ENCODE measurements around the gene APOL3. TPM values are rescaled to one million over a fixed set of nuclear protein-coding genes. Genes with fewer than 3 reads are reported as not detected.
"Not testable (repeated sequence)": the region's sequence is repeated elsewhere in the genome, so short reads cannot be mapped to it uniquely, and the experiment has no call there.

The APOL3 gene
- total RNA-seq, 2 experiments from 2014 or later = 134 to 160 TPM

GRCh38 chr22:36187862-36188261 lies 27.3 kb upstream of the APOL3 start:
- not testable (repeated sequence) for H3K36me3 Mint-ChIP-seq; H3K4me1 Mint-ChIP-seq; H3K27ac Mint-ChIP-seq; H3K9me3 Mint-ChIP-seq (ENCODE audit: low read depth); H3K4me3 Mint-ChIP-seq; ATAC-seq; H3K27me3 Mint-ChIP-seq; DNase-seq
- CTCF ChIA-PET = interaction anchor here (1.2 kb wide), 1 partner anchor 10 kb away, joined by 3 read pairs; no protein-coding TSS in a partner anchor

- H3K27me3 Mint-ChIP-seq = peaks cover 6% of the 10 kb centered on the region
- ATAC-seq (no peak), DNase-seq (no peak)
- no peaks in the 10 kb centered on the region for H3K4me1 Mint-ChIP-seq
- H3K36me3 Mint-ChIP-seq = peaks cover 3% of the 10 kb centered on the region
- H3K9me3 Mint-ChIP-seq (ENCODE audit: low read depth) = no peaks in the 10 kb centered on the region
- CTCF ChIA-PET = interaction anchor here (0.7 to 1.7 kb wide), 6 partner anchors 8 to 120 kb away, joined by 3 to 8 read pairs (median 3); no protein-coding TSS in a partner anchor
- no peak overlapping the region for H3K27ac Mint-ChIP-seq
- no peak overlapping the region for H3K4me3 Mint-ChIP-seq
These were observed 25.5 kb upstream of the APOL3 start for GRCh38 chr22:36185828-36186624.

DNA sequence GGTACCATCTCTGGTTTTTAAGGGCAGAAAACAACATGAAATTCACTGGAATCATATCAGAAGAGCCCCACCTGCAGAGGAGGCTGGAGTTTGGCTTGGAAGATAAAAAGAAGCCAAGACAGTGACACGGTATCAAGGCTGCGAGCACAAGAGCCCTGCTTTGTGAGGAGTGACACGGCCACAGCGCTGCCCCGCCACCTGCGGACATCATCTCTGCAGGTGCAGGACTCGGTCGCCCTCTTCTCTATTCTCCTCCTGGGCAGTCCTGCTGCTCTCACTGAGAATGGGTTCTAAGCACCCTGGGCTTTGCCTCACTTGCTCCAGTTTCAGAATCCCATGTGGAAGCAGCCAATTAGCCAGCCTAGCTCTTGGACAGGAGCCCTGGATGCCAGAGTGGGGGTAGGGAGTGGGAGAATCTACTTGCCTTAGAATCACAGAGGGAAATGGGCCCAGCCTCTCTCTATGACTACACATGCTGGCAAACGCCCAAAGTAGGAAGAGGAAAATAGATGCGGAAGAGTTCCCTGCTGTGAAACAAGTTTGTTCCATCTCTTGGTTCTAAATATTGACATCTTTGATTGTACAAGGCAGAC lies 24.0 kb upstream of the APOL3 start:
- H3K4me1 Mint-ChIP-seq = peaks cover 3% of the 10 kb centered on the region
- H3K4me3 Mint-ChIP-seq = no peak overlapping the region
- ATAC-seq (no peak), DNase-seq (no peak)
- H3K9me3 Mint-ChIP-seq (ENCODE audit: low read depth) = no peaks in the 10 kb centered on the region
- H3K27me3 Mint-ChIP-seq = peaks cover 5% of the 10 kb centered on the region
- no peaks in the 10 kb centered on the region for H3K36me3 Mint-ChIP-seq
- H3K27ac Mint-ChIP-seq = no peak overlapping the region
- CTCF ChIA-PET = no interaction called here

GRCh38 chr22:36183446-36183845 lies 22.9 kb upstream of the APOL3 start:
- CTCF ChIA-PET = interaction anchor here (1.0 to 8.3 kb wide), 4 partner anchors 9 to 39 kb away, joined by 3 to 146 read pairs (median 52); partner anchors contain the start of gene APOL3
- H3K27me3 Mint-ChIP-seq = peaks cover 5% of the 10 kb centered on the region
- H3K4me1 Mint-ChIP-seq = peaks cover 3% of the 10 kb centered on the region
- ATAC-seq = no peak
- no peak overlapping the region for H3K27ac Mint-ChIP-seq
- H3K9me3 Mint-ChIP-seq (ENCODE audit: low read depth) = no peaks in the 10 kb centered on the region
- no peak for DNase-seq
- no peak overlapping the region for H3K4me3 Mint-ChIP-seq
- no peaks in the 10 kb centered on the region for H3K36me3 Mint-ChIP-seq

DNA sequence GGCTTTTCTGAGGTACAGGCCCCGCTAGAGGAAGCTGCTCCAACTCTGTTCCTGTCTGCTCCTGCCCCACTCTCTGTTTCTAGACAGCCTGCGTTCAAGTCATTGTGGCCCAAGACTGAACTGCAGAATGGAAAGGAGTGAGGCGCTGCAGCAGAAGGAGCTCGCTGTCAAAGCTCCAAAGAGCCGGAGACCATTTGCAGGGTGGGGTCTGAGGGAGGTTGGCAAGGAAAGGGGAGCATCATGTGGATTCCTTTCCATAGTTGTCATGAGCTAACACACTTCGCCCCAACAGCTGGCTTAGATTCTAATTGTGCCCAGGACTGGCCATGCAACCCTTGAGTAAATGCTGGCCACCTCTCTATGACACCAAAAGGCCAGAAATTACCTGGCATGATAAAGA lies 22.3 kb upstream of the APOL3 start:
- Mint-ChIP-seq H3K4me3 (no peak overlapping the region), H3K9me3 (ENCODE audit: low read depth) (no peaks in the 10 kb centered on the region), H3K4me1 (peaks cover 3% of the 10 kb centered on the region), H3K27ac (no peak overlapping the region), H3K36me3 (no peaks in the 10 kb centered on the region), H3K27me3 (peaks cover 5% of the 10 kb centered on the region)
- ATAC-seq (no peak), DNase-seq (no peak)
- CTCF ChIA-PET = interaction anchor here (0.6 to 8.3 kb wide), 5 partner anchors 9 to 111 kb away, joined by 3 to 146 read pairs (median 3); partner anchors contain the start of gene APOL3

GRCh38 chr22:36182056-36182455 lies 21.5 kb upstream of the APOL3 start:
- Mint-ChIP-seq H3K27me3 (peaks cover 5% of the 10 kb centered on the region), H3K36me3 (peaks cover 4% of the 10 kb centered on the region), H3K9me3 (ENCODE audit: low read depth) (peaks cover under 1% of the 10 kb centered on the region), H3K27ac (no peak overlapping the region), H3K4me1 (peaks cover 3% of the 10 kb centered on the region), H3K4me3 (no peak overlapping the region)
- ATAC-seq (no peak), DNase-seq (no peak)
- CTCF ChIA-PET = interaction anchor here (0.6 to 8.3 kb wide), 4 partner anchors 21 to 115 kb away, joined by 3 to 146 read pairs (median 52); partner anchors contain the start of gene APOL3

DNA sequence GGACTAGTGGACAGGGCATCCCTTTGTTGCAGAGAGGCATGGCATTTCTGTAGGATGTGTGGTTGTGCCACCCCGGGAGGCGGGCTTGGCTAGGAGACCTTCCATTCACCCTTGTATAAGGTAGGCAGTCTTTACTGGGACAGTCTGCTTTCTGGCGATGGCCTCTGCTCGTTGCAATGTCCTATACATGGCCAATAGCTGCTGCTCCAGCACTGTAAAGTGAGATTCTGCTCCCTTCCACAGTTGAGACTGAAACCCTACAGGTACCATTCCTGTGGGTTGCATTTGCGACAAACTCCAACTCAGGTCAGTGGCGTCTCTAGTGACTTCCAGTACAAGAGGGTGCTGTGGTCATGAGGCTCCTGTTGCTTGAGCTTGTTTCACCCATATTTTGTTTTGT lies 20.4 kb upstream of the APOL3 start:
- no peak for ATAC-seq
- no peak for DNase-seq
- no peak overlapping the region for H3K4me3 Mint-ChIP-seq
- H3K9me3 Mint-ChIP-seq (ENCODE audit: low read depth) = peaks cover 2% of the 10 kb centered on the region
- CTCF ChIA-PET = interaction anchor here (0.6 to 8.3 kb wide), 9 partner anchors 9 to 129 kb away, joined by 3 to 146 read pairs (median 4); partner anchors contain the start of genes APOL3 and APOL4
- peaks cover 6% of the 10 kb centered on the region for H3K36me3 Mint-ChIP-seq
- H3K4me1 Mint-ChIP-seq = peaks cover 3% of the 10 kb centered on the region
- H3K27ac Mint-ChIP-seq = no peak overlapping the region
- peaks cover 2% of the 10 kb centered on the region for H3K27me3 Mint-ChIP-seq

- peaks cover 4% of the 10 kb centered on the region for H3K9me3 Mint-ChIP-seq (ENCODE audit: low read depth)
- peaks cover 2% of the 10 kb centered on the region for H3K27me3 Mint-ChIP-seq
- ATAC-seq = peak; percentile 98
- no peak overlapping the region for H3K4me3 Mint-ChIP-seq
- peaks cover 3% of the 10 kb centered on the region for H3K4me1 Mint-ChIP-seq
- CTCF ChIA-PET = interaction anchor here (0.6 to 8.3 kb wide), 20 partner anchors 8 to 307 kb away, joined by 3 to 146 read pairs (median 4); partner anchors contain the start of genes APOL2, APOL3 and APOL4
- peak; percentile 89 for DNase-seq
- H3K36me3 Mint-ChIP-seq = peaks cover 6% of the 10 kb centered on the region
- H3K27ac Mint-ChIP-seq = no peak overlapping the region
These were observed 19.7 kb upstream of the APOL3 start for GRCh38 chr22:36180038-36180880.

GRCh38 chr22:36177160-36177559 lies 16.6 kb upstream of the APOL3 start:
- Mint-ChIP-seq H3K4me1 (peaks cover 3% of the 10 kb centered on the region), H3K27ac (no peak overlapping the region), H3K36me3 (peaks cover 6% of the 10 kb centered on the region), H3K27me3 (peaks cover 2% of the 10 kb centered on the region), H3K9me3 (ENCODE audit: low read depth) (peaks cover 4% of the 10 kb centered on the region), H3K4me3 (no peak overlapping the region)
- CTCF ChIA-PET = interaction anchor here (1.2 to 8.3 kb wide), 9 partner anchors 9 to 310 kb away, joined by 3 to 146 read pairs (median 5); partner anchors contain the start of gene APOL3
- no peak for ATAC-seq
- no peak for DNase-seq

GRCh38 chr22:36175892-36176291 lies 15.3 kb upstream of the APOL3 start:
- CTCF ChIA-PET = interaction anchor here (3.2 to 8.3 kb wide), 3 partner anchors 15 to 110 kb away, joined by 18 to 146 read pairs (median 100); partner anchors contain the start of gene APOL3
- Mint-ChIP-seq H3K27me3 (no peaks in the 10 kb centered on the region), H3K4me3 (no peak overlapping the region), H3K36me3 (peaks cover 6% of the 10 kb centered on the region), H3K4me1 (peaks cover 3% of the 10 kb centered on the region), H3K9me3 (ENCODE audit: low read depth) (peaks cover 4% of the 10 kb centered on the region), H3K27ac (no peak overlapping the region)
- DNase-seq (no peak), ATAC-seq (no peak)

DNA sequence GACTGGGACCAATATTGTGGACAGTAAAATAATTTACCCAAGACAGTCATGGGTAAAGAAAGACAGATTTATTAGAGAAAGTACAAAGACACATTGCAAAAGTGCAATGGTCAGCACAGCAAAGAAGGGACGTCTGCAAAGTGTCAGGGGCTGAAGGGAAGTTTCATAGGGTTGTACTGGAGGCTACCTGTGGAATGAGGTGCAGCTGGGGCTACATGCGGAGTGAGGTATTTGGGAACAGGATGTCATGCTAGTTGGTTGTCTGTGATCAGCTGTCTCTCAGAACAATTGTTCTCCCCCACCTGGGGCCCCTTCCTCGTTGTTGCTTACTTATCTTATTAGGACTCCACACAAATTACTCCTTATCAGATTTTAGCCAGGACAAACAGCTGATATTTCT lies 11.4 kb upstream of the APOL3 start:
- no peaks in the 10 kb centered on the region for H3K27me3 Mint-ChIP-seq
- peaks cover 11% of the 10 kb centered on the region for H3K4me1 Mint-ChIP-seq
- peaks cover 5% of the 10 kb centered on the region for H3K9me3 Mint-ChIP-seq (ENCODE audit: low read depth)
- DNase-seq (no peak), ATAC-seq (no peak)
- H3K4me3 Mint-ChIP-seq = no peak overlapping the region
- CTCF ChIA-PET = interaction anchor here (1.1 to 3.9 kb wide), 4 partner anchors 8 to 20 kb away, joined by 3 to 15 read pairs (median 5); no protein-coding TSS in a partner anchor
- H3K36me3 Mint-ChIP-seq = peaks cover 14% of the 10 kb centered on the region
- H3K27ac Mint-ChIP-seq = no peak overlapping the region

GRCh38 chr22:36166518-36167220 lies 6.1 kb upstream of the APOL3 start:
- H3K36me3 Mint-ChIP-seq = peaks cover 14% of the 10 kb centered on the region
- ATAC-seq = peak; percentile 45
- peak; percentile 72 for DNase-seq
- H3K4me3 Mint-ChIP-seq = peak overlapping the region; percentile 10
- peaks cover 64% of the 10 kb centered on the region for H3K4me1 Mint-ChIP-seq
- CTCF ChIA-PET = interaction anchor here (11.8 kb wide), 1 partner anchor 13 kb away, joined by 146 read pairs; no protein-coding TSS in a partner anchor
- no peaks in the 10 kb centered on the region for H3K27me3 Mint-ChIP-seq
- H3K27ac Mint-ChIP-seq = peak overlapping the region; percentile 84
- H3K9me3 Mint-ChIP-seq (ENCODE audit: low read depth) = peaks cover 3% of the 10 kb centered on the region

All from activated CD8-positive, alpha-beta memory T cell treated with anti-CD3 and anti-CD28 coated beads, Interleukin-2, amount 10 ng/mL, durations not matched to agents 7 days and 5 days (primary cell).